Measurements from ENCODE around the gene UBAC1.

UBAC1 gene

DNA sequence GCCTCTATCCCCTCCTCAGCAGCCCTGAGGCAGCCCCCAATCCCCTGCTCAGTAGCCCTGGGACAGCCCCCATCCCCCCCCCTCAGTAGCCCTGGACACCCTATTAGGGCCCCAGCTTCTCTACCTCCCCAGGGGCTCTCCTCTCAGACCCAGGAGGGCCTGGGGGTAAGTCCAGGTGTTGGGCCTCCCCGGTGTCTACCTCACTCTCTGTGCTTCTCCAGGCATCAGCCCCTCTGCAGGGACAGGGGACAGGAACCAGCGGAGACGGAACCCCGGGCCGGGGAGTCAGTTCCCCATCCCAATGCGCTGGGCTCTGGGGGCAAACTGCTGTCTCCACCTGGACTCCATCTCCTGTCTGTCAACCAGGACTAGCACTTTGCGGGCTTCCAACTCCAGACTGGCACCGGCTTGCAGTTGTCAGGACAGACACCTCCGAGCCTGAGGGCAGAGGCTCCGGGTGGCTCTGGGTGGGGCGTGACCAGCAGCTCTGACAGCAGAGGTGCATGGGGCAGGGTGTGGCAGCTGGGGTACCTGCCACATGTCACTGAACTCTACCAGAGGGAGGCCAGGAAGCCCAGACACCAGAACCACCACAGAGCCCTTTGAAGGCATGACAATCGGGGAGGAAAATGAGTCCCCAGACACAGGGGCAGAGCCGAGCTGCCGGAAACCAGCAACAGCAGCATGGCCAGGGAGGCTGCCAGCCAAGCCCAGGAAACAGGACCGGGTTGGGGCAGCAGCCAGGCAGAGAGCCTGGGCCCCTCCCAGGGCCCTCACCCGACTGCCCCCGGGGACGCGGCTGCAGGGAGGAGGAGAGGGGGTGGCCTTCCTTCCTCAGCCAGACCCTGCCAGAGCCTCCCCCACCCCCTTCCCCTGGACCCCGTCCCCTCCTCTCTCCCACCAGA, 17.7 kb upstream of the UBAC1 start:
- H3K4me3 ChIP-seq (ENCODE audit: low read depth, low read length), result no peak overlapping the region
- peak; percentile 52 for TF ChIP-seq MYC (IDR thresholded peaks at IDR 0.05; ENCODE audit: low read depth, low read length)
- TF ChIP-seq, protein P1, sequence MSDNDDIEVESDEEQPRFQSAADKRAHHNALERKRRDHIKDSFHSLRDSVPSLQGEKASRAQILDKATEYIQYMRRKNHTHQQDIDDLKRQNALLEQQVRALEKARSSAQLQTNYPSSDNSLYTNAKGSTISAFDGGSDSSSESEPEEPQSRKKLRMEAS (IDR thresholded peaks at IDR 0.05; ENCODE audit: low read depth, low read length), result peak; percentile 66
- TF ChIP-seq, protein P2, sequence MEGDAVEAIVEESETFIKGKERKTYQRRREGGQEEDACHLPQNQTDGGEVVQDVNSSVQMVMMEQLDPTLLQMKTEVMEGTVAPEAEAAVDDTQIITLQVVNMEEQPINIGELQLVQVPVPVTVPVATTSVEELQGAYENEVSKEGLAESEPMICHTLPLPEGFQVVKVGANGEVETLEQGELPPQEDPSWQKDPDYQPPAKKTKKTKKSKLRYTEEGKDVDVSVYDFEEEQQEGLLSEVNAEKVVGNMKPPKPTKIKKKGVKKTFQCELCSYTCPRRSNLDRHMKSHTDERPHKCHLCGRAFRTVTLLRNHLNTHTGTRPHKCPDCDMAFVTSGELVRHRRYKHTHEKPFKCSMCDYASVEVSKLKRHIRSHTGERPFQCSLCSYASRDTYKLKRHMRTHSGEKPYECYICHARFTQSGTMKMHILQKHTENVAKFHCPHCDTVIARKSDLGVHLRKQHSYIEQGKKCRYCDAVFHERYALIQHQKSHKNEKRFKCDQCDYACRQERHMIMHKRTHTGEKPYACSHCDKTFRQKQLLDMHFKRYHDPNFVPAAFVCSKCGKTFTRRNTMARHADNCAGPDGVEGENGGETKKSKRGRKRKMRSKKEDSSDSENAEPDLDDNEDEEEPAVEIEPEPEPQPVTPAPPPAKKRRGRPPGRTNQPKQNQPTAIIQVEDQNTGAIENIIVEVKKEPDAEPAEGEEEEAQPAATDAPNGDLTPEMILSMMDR (IDR thresholded peaks at IDR 0.05; ENCODE audit: low read depth, low read length), result no peak
- DNase-seq (ENCODE audit: low read depth), result peak; percentile 71

DNA sequence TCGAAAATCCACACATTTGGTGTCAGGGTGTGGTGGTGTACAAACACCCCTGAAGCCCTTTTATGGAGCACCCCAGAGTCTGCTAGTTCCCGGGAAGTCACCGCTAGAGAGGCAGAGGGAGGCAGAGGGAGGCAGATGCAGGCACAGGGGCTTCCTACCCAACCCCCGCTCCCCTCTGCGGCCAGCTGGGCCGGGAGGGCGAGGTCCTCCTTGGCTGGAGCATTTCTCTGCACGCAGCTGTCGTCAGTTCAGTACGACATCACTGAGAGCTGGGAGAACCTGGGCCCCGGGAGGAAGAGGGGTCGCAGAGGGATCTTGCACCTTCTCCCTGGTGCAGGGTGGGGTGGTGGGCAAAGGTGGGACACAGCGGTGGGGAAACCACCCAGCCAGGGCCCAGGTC, 15.8 kb upstream of the UBAC1 start:
- TF ChIP-seq MYC (IDR thresholded peaks at IDR 0.05; ENCODE audit: low read depth, low read length), result peak; percentile 46; the same call in 1 of the 2 replicates
- TF ChIP-seq, protein P1 (IDR thresholded peaks at IDR 0.05; ENCODE audit: low read depth, low read length), result no peak
- DNase-seq (ENCODE audit: low read depth), result peak; percentile 41
- H3K4me3 ChIP-seq (ENCODE audit: low read depth, low read length), result no peak overlapping the region

DNA sequence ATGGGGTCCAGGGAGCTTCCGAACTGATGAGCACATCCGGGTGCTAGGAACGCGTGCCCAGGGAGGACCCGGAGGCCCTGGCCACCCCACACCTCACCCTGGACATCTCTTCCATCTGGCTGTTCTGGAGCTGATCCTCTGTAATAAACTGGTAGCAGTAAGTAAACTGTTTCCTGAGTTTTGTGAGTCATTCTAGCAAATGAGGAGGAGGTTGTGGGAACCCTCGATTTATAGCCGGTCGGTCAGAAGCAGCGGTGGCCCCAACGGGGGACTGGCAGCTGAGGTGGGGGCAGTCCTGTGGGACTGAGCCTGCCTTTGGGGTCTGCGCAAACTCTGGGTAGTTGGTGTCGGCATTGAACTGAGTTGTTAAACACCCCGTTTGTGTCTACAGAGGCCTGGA, 15.4 kb upstream of the UBAC1 start:
- H3K4me3 ChIP-seq (ENCODE audit: low read depth, low read length), result no peak overlapping the region
- TF ChIP-seq MYC (IDR thresholded peaks at IDR 0.05; ENCODE audit: low read depth, low read length), result no peak
- peak; percentile 72 for DNase-seq (ENCODE audit: low read depth)

DNA sequence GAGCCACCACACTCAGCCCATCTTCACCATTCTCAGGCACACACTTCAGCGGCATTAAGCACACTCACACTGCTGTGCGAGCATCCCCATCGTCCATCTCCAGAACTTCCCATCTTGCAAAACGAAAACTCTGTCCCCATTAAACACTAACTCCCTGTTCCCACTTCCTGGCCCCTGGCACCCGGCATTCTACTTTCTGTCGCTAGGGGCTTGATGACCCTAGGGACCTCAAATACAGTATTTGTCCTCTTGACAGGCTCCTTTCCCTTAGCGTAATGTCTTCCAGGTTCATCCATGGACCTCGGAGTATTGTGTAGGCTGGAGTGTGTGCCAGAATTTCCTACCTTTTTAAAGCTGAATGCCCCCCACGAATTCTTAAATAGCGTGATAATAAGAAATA, 14.7 kb upstream of the UBAC1 start:
- TF ChIP-seq, protein P2 (IDR thresholded peaks at IDR 0.05; ENCODE audit: low read depth, low read length), result no peak
- TF ChIP-seq POLR2A (IDR thresholded peaks at IDR 0.05; ENCODE audit: extremely low read depth, insufficient read length) (no peak), MYC (IDR thresholded peaks at IDR 0.05; ENCODE audit: low read depth, low read length) (no peak)
- TF ChIP-seq, protein P1 (IDR thresholded peaks at IDR 0.05; ENCODE audit: low read depth, low read length), result no peak
- H3K4me3 ChIP-seq (ENCODE audit: low read depth, low read length), result no peak overlapping the region
- no peak for DNase-seq (ENCODE audit: low read depth)

DNA sequence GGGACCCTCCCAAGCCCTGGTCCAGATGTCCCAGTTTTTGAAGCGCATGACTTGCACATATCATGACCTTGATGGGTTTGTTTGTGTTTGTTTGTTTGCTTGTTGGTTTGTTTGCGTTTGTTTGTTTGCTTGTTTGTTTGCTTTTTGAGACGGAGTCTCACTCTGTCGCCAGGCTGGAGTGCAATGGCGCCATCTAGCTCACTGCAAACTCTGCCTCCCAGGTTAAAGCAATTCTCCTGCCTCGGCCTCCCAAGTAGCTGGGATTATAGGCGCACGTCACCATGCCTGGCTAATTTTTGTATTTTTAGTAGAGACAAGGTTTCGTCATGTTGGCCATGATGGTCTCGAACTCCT, 13.0 kb upstream of the UBAC1 start:
- DNase-seq (ENCODE audit: low read depth), result no peak
- TF ChIP-seq, protein P1 (IDR thresholded peaks at IDR 0.05; ENCODE audit: low read depth, low read length), result no peak
- TF ChIP-seq, protein P2 (IDR thresholded peaks at IDR 0.05; ENCODE audit: low read depth, low read length), result peak; percentile 20
- TF ChIP-seq POLR2A (IDR thresholded peaks at IDR 0.05; ENCODE audit: extremely low read depth, insufficient read length), result no peak
- TF ChIP-seq MYC (IDR thresholded peaks at IDR 0.05; ENCODE audit: low read depth, low read length), result no peak
- H3K4me3 ChIP-seq (ENCODE audit: low read depth, low read length), result no peak overlapping the region

DNA sequence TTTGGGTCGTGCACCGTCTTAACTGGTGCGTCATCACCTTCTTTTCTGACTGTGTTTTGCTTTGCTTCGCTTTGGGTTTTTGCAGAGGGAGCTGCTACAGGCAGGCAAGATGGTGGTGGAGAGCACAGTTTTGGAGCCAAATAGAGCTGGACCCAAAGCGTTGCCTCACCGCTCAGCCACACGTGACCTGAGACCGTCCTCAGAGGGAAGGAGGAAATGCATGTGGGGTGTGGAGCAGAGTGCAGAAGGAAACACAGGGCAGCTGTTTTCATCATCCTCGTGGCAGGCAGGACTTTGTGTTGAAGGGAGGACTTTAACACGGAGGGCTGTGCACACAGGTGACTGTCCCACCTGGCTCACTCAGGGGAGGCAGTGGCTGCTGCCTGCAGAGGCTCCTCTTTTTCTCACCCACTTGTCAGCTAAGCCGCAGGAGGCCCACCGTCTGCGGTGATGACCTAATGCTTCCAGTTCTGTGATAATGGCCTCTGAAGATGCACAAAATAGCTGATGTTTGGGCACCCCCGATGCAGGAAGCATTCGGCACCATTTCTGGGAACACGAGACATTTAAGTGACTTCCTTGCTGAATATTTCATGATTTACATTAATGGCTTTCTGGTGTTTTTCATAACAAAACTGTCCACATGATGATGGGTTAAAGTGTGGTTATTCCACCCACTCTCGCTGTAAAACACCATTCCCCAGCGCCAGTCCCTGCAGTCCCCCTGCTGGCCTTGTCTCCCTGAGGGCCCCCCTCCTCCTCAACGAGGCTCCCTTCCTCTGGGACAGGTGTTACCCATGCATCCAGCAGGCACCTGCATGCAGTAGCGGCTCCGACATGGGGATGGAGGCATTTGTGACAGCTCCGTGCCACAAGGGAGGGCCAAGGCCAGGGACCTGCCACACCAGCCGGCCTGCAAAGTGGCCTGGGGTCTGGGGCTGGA, 12.4 kb upstream of the UBAC1 start:
- TF ChIP-seq MYC (IDR thresholded peaks at IDR 0.05; ENCODE audit: low read depth, low read length) (peak; percentile 38; the same call in 1 of the 2 replicates), POLR2A (IDR thresholded peaks at IDR 0.05; ENCODE audit: extremely low read depth, insufficient read length) (no peak)
- TF ChIP-seq, protein P1 (IDR thresholded peaks at IDR 0.05; ENCODE audit: low read depth, low read length), result peak; percentile 97
- TF ChIP-seq, protein P2 (IDR thresholded peaks at IDR 0.05; ENCODE audit: low read depth, low read length), result no peak
- DNase-seq (ENCODE audit: low read depth), result peak; percentile 68
- no peak overlapping the region for H3K4me3 ChIP-seq (ENCODE audit: low read depth, low read length)
